HEK293T (cell line): Measurements from ENCODE around the gene LAG3.

ENCODE experiments used
- CTCF ChIA-PET: fragments of 350-600 bp; formaldehyde crosslinking; extraction: SDS; loops from one replicate; lab custom pipeline; 2021; ENCODE audit warnings: antibody characterized with exemption, inconsistent platforms; lab: Yijun Ruan, JAX
- POLR2A ChIA-PET: fragments of 350-600 bp; formaldehyde crosslinking; extraction: SDS; loops from one replicate; lab custom pipeline; 2020; ENCODE audit warnings: antibody characterized with exemption, inconsistent platforms; lab: Yijun Ruan, JAX
- DNase-seq: peaks from one replicate; pipeline ENCODE4 v3.0.0; 2012; ENCODE audit warnings: mixed read lengths; ENCODE audit errors: extremely low spot score
- ARNT ChIP-seq: fragments of 450-650 bp; IDR thresholded peaks from 2 replicates; pipeline ENCODE4 v1.6.1; 2017; ENCODE audit warnings: mild to moderate bottlenecking
- BHLHE40 ChIP-seq: fragments of 450-650 bp; IDR thresholded peaks from 2 replicates; pipeline ENCODE4 v1.6.1; 2016; ENCODE audit warnings: mild to moderate bottlenecking, moderate library complexity, borderline replicate concordance
- CTBP1 ChIP-seq: fragments of 450-650 bp; IDR thresholded peaks from 2 replicates; pipeline ENCODE4 v1.6.1; 2016; ENCODE audit warnings: borderline replicate concordance
- ELF4 ChIP-seq: fragments of 450-650 bp; IDR thresholded peaks from 2 replicates; pipeline ENCODE4 v1.6.1; 2017; ENCODE audit warnings: antibody characterized with exemption
- FOXA1 ChIP-seq: fragments of 450-650 bp; IDR thresholded peaks from 2 replicates; pipeline ENCODE4 v1.6.1; 2016; ENCODE audit warnings: mild to moderate bottlenecking
- FOXK2 ChIP-seq: fragments of 450-650 bp; IDR thresholded peaks from 2 replicates; pipeline ENCODE4 v1.6.1; 2016; ENCODE audit warnings: mild to moderate bottlenecking
- FOXM1 ChIP-seq: fragments of 450-650 bp; IDR thresholded peaks from 2 replicates; pipeline ENCODE4 v1.6.1; 2017; ENCODE audit warnings: mild to moderate bottlenecking, borderline replicate concordance
- HDGF ChIP-seq: fragments of 450-650 bp; IDR thresholded peaks from 2 replicates; pipeline ENCODE4 v1.6.1; 2017; ENCODE audit warnings: antibody characterized with exemption, borderline replicate concordance
- L3MBTL2 ChIP-seq: fragments of 450-650 bp; conservative IDR thresholded peaks from 2 replicates; pipeline ENCODE4 v1.6.1; 2016; ENCODE audit warnings: mild to moderate bottlenecking
- LEF1 ChIP-seq: fragments of 450-650 bp; IDR thresholded peaks from 2 replicates; pipeline ENCODE4 v1.6.1; 2017; ENCODE audit warnings: mild to moderate bottlenecking, borderline replicate concordance
- NFRKB ChIP-seq: fragments of 450-650 bp; IDR thresholded peaks from 2 replicates; pipeline ENCODE4 v1.6.1; 2016; ENCODE audit warnings: mild to moderate bottlenecking, moderate library complexity
- PKNOX1 ChIP-seq: fragments of 450-650 bp; IDR thresholded peaks from 2 replicates; pipeline ENCODE4 v1.6.1; 2016
- SP1 ChIP-seq: fragments of 450-650 bp; IDR thresholded peaks from 2 replicates; pipeline ENCODE4 v1.6.1; 2017
- SUZ12 ChIP-seq: fragments of 450-650 bp; IDR thresholded peaks from 2 replicates; pipeline ENCODE4 v1.6.1; 2016; ENCODE audit warnings: mild to moderate bottlenecking
- TARDBP ChIP-seq: fragments of 450-650 bp; IDR thresholded peaks from 2 replicates; pipeline ENCODE4 v1.6.1; 2016
- ZNF384 ChIP-seq: fragments of 450-650 bp; IDR thresholded peaks from 2 replicates; pipeline ENCODE4 v1.6.1; 2016

Gene LAG3

DNA sequence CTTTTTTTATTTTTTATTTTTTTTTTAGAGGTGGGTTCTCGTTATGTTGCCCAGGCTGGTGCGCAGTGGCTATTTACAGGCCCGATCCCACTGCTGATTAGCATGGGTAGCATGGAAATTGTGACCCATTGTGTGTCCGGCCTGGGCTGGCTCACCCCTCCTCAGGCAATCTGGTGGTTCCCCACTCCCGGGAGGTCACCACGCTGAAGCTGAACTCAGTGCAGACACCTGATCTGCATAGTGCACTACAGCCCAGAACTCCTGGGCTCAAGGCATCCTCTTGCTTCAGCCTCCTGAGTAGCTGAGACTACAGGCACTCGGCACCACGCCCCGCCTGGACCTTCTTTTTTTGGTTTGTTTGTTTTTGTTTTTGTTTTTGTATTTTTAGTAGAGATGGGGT, 11.5 kb downstream of the LAG3 start:
- CTCF ChIA-PET = interaction anchor here (0.6 to 1.4 kb wide), 4 partner anchors 12 to 68 kb away, joined by 3 to 7 read pairs (median 4); partner anchors contain the start of genes MLF2 and USP5
- no peak for DNase-seq
- POLR2A ChIA-PET = interaction anchor here (1.0 to 2.7 kb wide), 5 partner anchors 17 to 108 kb away, joined by 3 to 19 read pairs (median 5); partner anchors contain the start of genes MLF2 and PTMS
- no peak for TF ChIP-seq FOXK2
- TF ChIP-seq HDGF = no peak
- TF ChIP-seq TARDBP = no peak
- TF ChIP-seq L3MBTL2 = no peak
- no peak for TF ChIP-seq BHLHE40
- no peak for TF ChIP-seq CTBP1
- no peak for TF ChIP-seq ZNF384
- no peak for TF ChIP-seq FOXM1
- TF ChIP-seq NFRKB = no peak
- no peak for TF ChIP-seq PKNOX1
- TF ChIP-seq FOXA1 = no peak
- no peak for TF ChIP-seq SUZ12
- TF ChIP-seq LEF1 = no peak
- TF ChIP-seq SP1 = no peak
- no peak for TF ChIP-seq ARNT
- TF ChIP-seq ELF4 = no peak

GRCh38 chr12:6784296-6784695, 12.0 kb downstream of the LAG3 start:
- TF ChIP-seq SP1 (no peak), FOXM1 (no peak), ZNF384 (no peak), HDGF (no peak), FOXA1 (no peak), L3MBTL2 (no peak), FOXK2 (no peak), BHLHE40 (no peak), PKNOX1 (no peak), NFRKB (no peak), TARDBP (no peak)
- no peak for DNase-seq
- CTCF ChIA-PET = interaction anchor here (0.9 to 1.4 kb wide), 3 partner anchors 31 to 67 kb away, joined by 3 to 7 read pairs (median 3); partner anchors contain the start of genes MLF2 and USP5
- POLR2A ChIA-PET = interaction anchor here (1.0 to 2.7 kb wide), 5 partner anchors 18 to 107 kb away, joined by 3 to 19 read pairs (median 5); partner anchors contain the start of genes MLF2 and PTMS

- POLR2A ChIA-PET = interaction anchor here (1.2 to 2.7 kb wide), 4 partner anchors 18 to 107 kb away, joined by 3 to 19 read pairs (median 6); partner anchors contain the start of genes MLF2 and PTMS
- no peak for TF ChIP-seq ZNF384
- no peak for TF ChIP-seq FOXK2
- no peak for TF ChIP-seq TARDBP
- TF ChIP-seq L3MBTL2 = no peak
- no peak for TF ChIP-seq FOXA1
- no peak for TF ChIP-seq ELF4
- no peak for TF ChIP-seq CTBP1
- TF ChIP-seq SP1 = no peak
- TF ChIP-seq BHLHE40 = no peak
- TF ChIP-seq PKNOX1 = no peak
- TF ChIP-seq ARNT = no peak
- no peak for TF ChIP-seq NFRKB
- TF ChIP-seq LEF1 = no peak
- no peak for TF ChIP-seq SUZ12
- no peak for TF ChIP-seq HDGF
- no peak for TF ChIP-seq FOXM1
- no peak for DNase-seq
- CTCF ChIA-PET = interaction anchor here (1.0 kb wide), 1 partner anchor 40 kb away, joined by 3 read pairs; no protein-coding TSS in a partner anchor
Observed at GRCh38 chr12:6784761-6785160, 12.4 kb downstream of the LAG3 start.

GRCh38 chr12:6786416-6787094, 14.2 kb downstream of the LAG3 start:
- TF ChIP-seq NFRKB (no peak), BHLHE40 (no peak), FOXK2 (no peak), ARNT (no peak)
- POLR2A ChIA-PET = interaction anchor here (1.5 to 1.9 kb wide), 2 partner anchors 20 to 33 kb away, joined by 5 to 8 read pairs; partner anchors contain the start of genes MLF2 and PTMS
- CTCF ChIA-PET = interaction anchor here (0.6 to 1.4 kb wide), 2 partner anchors 8 to 33 kb away, joined by 3 read pairs; partner anchors contain the start of gene MLF2
- no peak for DNase-seq

- CTCF ChIA-PET = interaction anchor here (0.6 to 1.4 kb wide), 2 partner anchors 9 to 34 kb away, joined by 3 read pairs; partner anchors contain the start of gene MLF2
- DNase-seq = no peak
Observed at GRCh38 chr12:6787309-6787708, 15.0 kb downstream of the LAG3 start.

More at GRCh38 chr12:6787309-6787708, 15.0 kb downstream of the LAG3 start:
- POLR2A ChIA-PET = interaction anchor here (1.5 to 1.9 kb wide), 2 partner anchors 21 to 34 kb away, joined by 5 to 8 read pairs; partner anchors contain the start of genes MLF2 and PTMS
- no peak for TF ChIP-seq FOXM1
- no peak for TF ChIP-seq FOXA1
- TF ChIP-seq ARNT = no peak
- no peak for TF ChIP-seq PKNOX1
- no peak for TF ChIP-seq SP1
- TF ChIP-seq ZNF384 = no peak
- TF ChIP-seq TARDBP = no peak
- no peak for TF ChIP-seq BHLHE40
- TF ChIP-seq SUZ12 = no peak
- no peak for TF ChIP-seq ELF4
- no peak for TF ChIP-seq FOXK2
- TF ChIP-seq CTBP1 = no peak
- TF ChIP-seq HDGF = no peak
- TF ChIP-seq L3MBTL2 = no peak
- TF ChIP-seq NFRKB = no peak
- TF ChIP-seq LEF1 = no peak
